ENCODE data around the gene SRPX.

Gene SRPX

GRCh38 chrX:38105216-38105725 lies 115.4 kb downstream of the SRPX start:
- no peak overlapping the region for H3K9ac ChIP-seq (ENCODE audit: low read length)
- H3F3A ChIP-seq (ENCODE audit: insufficient read depth): no peaks in the 10 kb centered on the region
- TF ChIP-seq EZH2phosphoT487 (conservative IDR thresholded peaks at IDR 0.05; ENCODE audit: low read length) (no peak), CTCF (IDR thresholded peaks at IDR 0.05; ENCODE audit: insufficient read depth, low read length, poor library complexity, severe bottlenecking) (no peak)
- no peaks in the 10 kb centered on the region for H3K9me3 ChIP-seq (ENCODE audit: insufficient read depth, low read length)
- no peak overlapping the region for H3K4me3 ChIP-seq (ENCODE audit: insufficient read depth, low read length, poor library complexity, severe bottlenecking)
- H3K79me2 ChIP-seq (ENCODE audit: insufficient read depth, low read length): no peaks in the 10 kb centered on the region
- H3K4me2 ChIP-seq (ENCODE audit: low read depth, low read length, poor library complexity, severe bottlenecking): no peak overlapping the region
- no peak overlapping the region for H2AFZ ChIP-seq (ENCODE audit: low read depth, low read length, severe bottlenecking)
- H3K9me2 ChIP-seq (replicated peaks; ENCODE audit: insufficient read depth, low read length): no peaks in the 10 kb centered on the region
- no peaks in the 10 kb centered on the region for H3K36me3 ChIP-seq (ENCODE audit: low read length)
- H4K20me1 ChIP-seq (ENCODE audit: low read depth, low read length): no peaks in the 10 kb centered on the region
- H3K27me3 ChIP-seq (ENCODE audit: low read length): no peaks in the 10 kb centered on the region
- H3K27ac ChIP-seq (ENCODE audit: low read depth, low read length): no peak overlapping the region

- Histone ChIP-seq H3K4me2 (ENCODE audit: low read depth, low read length, poor library complexity, severe bottlenecking) (no peak overlapping the region), H3K27me3 (ENCODE audit: low read length) (no peaks in the 10 kb centered on the region), H2AFZ (ENCODE audit: low read depth, low read length, severe bottlenecking) (no peak overlapping the region)
These were observed 116.5 kb downstream of the SRPX start for GRCh38 chrX:38103857-38104812.

GRCh38 chrX:38102875-38103274 lies 117.8 kb downstream of the SRPX start:
- TF ChIP-seq EZH2phosphoT487 (conservative IDR thresholded peaks at IDR 0.05; ENCODE audit: low read length) (no peak), CTCF (IDR thresholded peaks at IDR 0.05; ENCODE audit: insufficient read depth, low read length, poor library complexity, severe bottlenecking) (no peak)
- Histone ChIP-seq H3K36me3 (ENCODE audit: low read length) (no peaks in the 10 kb centered on the region), H3K9me2 (replicated peaks; ENCODE audit: insufficient read depth, low read length) (no peaks in the 10 kb centered on the region), H4K20me1 (ENCODE audit: low read depth, low read length) (no peaks in the 10 kb centered on the region), H2AFZ (ENCODE audit: low read depth, low read length, severe bottlenecking) (no peak overlapping the region), H3F3A (ENCODE audit: insufficient read depth) (no peaks in the 10 kb centered on the region), H3K4me3 (ENCODE audit: insufficient read depth, low read length, poor library complexity, severe bottlenecking) (no peak overlapping the region), H3K79me2 (ENCODE audit: insufficient read depth, low read length) (no peaks in the 10 kb centered on the region), H3K27me3 (ENCODE audit: low read length) (no peaks in the 10 kb centered on the region), H3K27ac (ENCODE audit: low read depth, low read length) (no peak overlapping the region), H3K9me3 (ENCODE audit: insufficient read depth, low read length) (no peaks in the 10 kb centered on the region), H3K9ac (ENCODE audit: low read length) (no peak overlapping the region), H3K4me2 (ENCODE audit: low read depth, low read length, poor library complexity, severe bottlenecking) (no peak overlapping the region)

More at GRCh38 chrX:38103857-38104812, 116.5 kb downstream of the SRPX start:
- Histone ChIP-seq H3K9me3 (ENCODE audit: insufficient read depth, low read length) (no peaks in the 10 kb centered on the region), H3K9ac (ENCODE audit: low read length) (no peak overlapping the region), H4K20me1 (ENCODE audit: low read depth, low read length) (no peaks in the 10 kb centered on the region), H3K4me3 (ENCODE audit: insufficient read depth, low read length, poor library complexity, severe bottlenecking) (no peak overlapping the region), H3K27ac (ENCODE audit: low read depth, low read length) (no peak overlapping the region), H3F3A (ENCODE audit: insufficient read depth) (no peaks in the 10 kb centered on the region), H3K36me3 (ENCODE audit: low read length) (no peaks in the 10 kb centered on the region), H3K9me2 (replicated peaks; ENCODE audit: insufficient read depth, low read length) (no peaks in the 10 kb centered on the region), H3K79me2 (ENCODE audit: insufficient read depth, low read length) (no peaks in the 10 kb centered on the region)
- TF ChIP-seq CTCF (IDR thresholded peaks at IDR 0.05; ENCODE audit: insufficient read depth, low read length, poor library complexity, severe bottlenecking) (no peak), EZH2phosphoT487 (conservative IDR thresholded peaks at IDR 0.05; ENCODE audit: low read length) (no peak)
